Right lobe of liver (tissue), 6 donors: Measurements from ENCODE around the gene ACSBG1. TPM values are rescaled to one million over a fixed set of nuclear protein-coding genes. Genes with fewer than 3 reads are reported as not detected.

ENCODE experiments used
- ATAC-seq, 4 donors: fragments of 200-7000 bp; cut with Tn5 transposase; one replicate each; pipeline ENCODE4 v1.9.1; 2020; ENCODE audit warnings: mild to moderate bottlenecking in 4 of 4, moderate library complexity in 4 of 4
- DNase-seq, 3 donors: peaks; one replicate each; pipeline ENCODE4 v3.0.0-alpha.2; 2020
- H3K27ac ChIP-seq, 3 donors: fragments of 200-600 bp; one replicate each; pipeline ENCODE4 v1.8.0; 2022
- H3K27me3 ChIP-seq, 2 donors: fragments of 200-600 bp; one replicate each; pipeline ENCODE4 v1.8.0; 2022
- H3K36me3 ChIP-seq, 4 donors: fragments of 200-600 bp; sonication (generic) in 1 of 4; one replicate each; pipeline versions ENCODE4 v1.5.1 to v1.8.0; 2017 to 2022; ENCODE audit warnings: control low read depth in 1 of 4
- H3K4me1 ChIP-seq, 4 donors: fragments of 200-600 bp; sonication (generic) in 1 of 4; one replicate each; pipeline versions ENCODE4 v1.5.1 to v1.8.0; 2017 to 2022; ENCODE audit warnings: control low read depth in 1 of 4
- H3K4me3 ChIP-seq, 3 donors: fragments of 200-600 bp; one replicate each; pipeline ENCODE4 v1.8.0; 2022
- H3K9me3 ChIP-seq, 4 donors: fragments of 200-600 bp; sonication (generic) in 1 of 4; one replicate each; pipeline versions ENCODE4 v1.5.1 to v1.8.0; 2017 to 2022; ENCODE audit warnings: control low read depth in 1 of 4
- CTCF ChIP-seq, 4 donors: fragments of 200-600 bp in 3 of 4; fragments of 450-650 bp in 1 of 4; IDR thresholded peaks; one replicate each; pipeline versions ENCODE4 v1.5.1 to v1.8.0; 2016 to 2022; ENCODE audit warnings: antibody characterized with exemption in 4 of 4, mild to moderate bottlenecking in 2 of 4
- POLR2A ChIP-seq: fragments of 450-650 bp; IDR thresholded peaks from one replicate; pipeline ENCODE4 v1.6.1; 2017; ENCODE audit warnings: antibody characterized with exemption, mild to moderate bottlenecking
- WGBS: methylation state at CpG from one replicate; pipeline ENCODE4 v1.1.6; 2018; ENCODE audit warnings: low coverage, low lambda C conversion rate; ENCODE audit not compliant: insufficient coverage; ENCODE audit errors: missing lambda C conversion rate; 5-methylcytosine and 5-hydroxymethylcytosine counted together
- intact Hi-C, 2 donors: fragments of 100-400 bp; cut with DNase I; formaldehyde crosslinking; loops; one replicate each; pipeline versions ENCODE4 v1.11.2 to v1.14.1; 2022
- total RNA-seq, 6 experiments: library from RNA; depleted of rRNA in 2 of 6; stranded (reverse); fragments of >200 nt in 2 of 6; fragmentation: NEBNext Ultra II Directional in 3 of 6; extraction: Animal tissue kit (Norgen Biotek cat#: 25700) in 3 of 6; gene quantifications; one replicate each; pipeline versions ENCODE4 v1.1.0 to v1.2.4, GENCODE V29; 2016 to 2023
- donor health status: DM: no; HTN: yes; CAD: no.
- donor health status: DM: no; HTN: no; CAD: no.
- donor health status: DM: no; HTN: no; CAD: no.
- donor health status: DM: no; HTN: yes; CAD: no.
- donor health status: DM: no; HTN: yes; CAD: no.

Gene ACSBG1
- total RNA-seq, 6 experiments from 2014 or later = not detected

- no peaks in the 10 kb centered on the region for H3K27me3 ChIP-seq
- intact Hi-C loops = loop anchor here in 1 of 2 donors (5.0 kb wide), 2 partner anchors 46 to 116 kb away; no protein-coding TSS in a partner anchor
- H3K9me3 ChIP-seq = no peaks in the 10 kb centered on the region
- ATAC-seq (peak in 3 of 4 donors; percentile 25 to 45 (median 33)), DNase-seq (peak; percentile 38 to 64 (median 58))
- no peaks in the 10 kb centered on the region for H3K36me3 ChIP-seq
- H3K27ac ChIP-seq = no peak overlapping the region
- WGBS = 62% methylated on average over 2 of the region's 6 CpGs
- H3K4me1 ChIP-seq = no peaks in the 10 kb centered on the region
- H3K4me3 ChIP-seq = no peak overlapping the region
- TF ChIP-seq CTCF (IDR thresholded peaks at IDR 0.05) (no peak), POLR2A (no peak)
Observed at GRCh38 chr15:78243491-78243941, 9.2 kb upstream of the ACSBG1 start.

GRCh38 chr15:78243058-78243457 lies 8.7 kb upstream of the ACSBG1 start:
- intact Hi-C loops = loop anchor here in 1 of 2 donors (5.0 kb wide), 2 partner anchors 46 to 116 kb away; no protein-coding TSS in a partner anchor
- no peaks in the 10 kb centered on the region for H3K27me3 ChIP-seq
- no peak for ATAC-seq
- 18% methylated on average over 1 of the region's 6 CpGs for WGBS
- no peaks in the 10 kb centered on the region for H3K4me1 ChIP-seq
- H3K36me3 ChIP-seq = no peaks in the 10 kb centered on the region
- no peaks in the 10 kb centered on the region for H3K9me3 ChIP-seq
- no peak overlapping the region for H3K27ac ChIP-seq
- TF ChIP-seq CTCF (IDR thresholded peaks at IDR 0.05) = no peak
- TF ChIP-seq POLR2A = no peak
- DNase-seq = peak in 1 of 3 donors; percentile 23
- no peak overlapping the region for H3K4me3 ChIP-seq

- ATAC-seq = peak; percentile 33 to 69 (median 57)
Observed at GRCh38 chr15:78242128-78242527, 7.8 kb upstream of the ACSBG1 start.

GRCh38 chr15:78241017-78241416 lies 6.7 kb upstream of the ACSBG1 start:
- DNase-seq = peak; percentile 87 to 89 (median 88)
- no peak overlapping the region for H3K27ac ChIP-seq
- no peaks in the 10 kb centered on the region for H3K9me3 ChIP-seq
- TF ChIP-seq POLR2A = no peak
- peak; percentile 84 to 92 (median 90) for TF ChIP-seq CTCF (IDR thresholded peaks at IDR 0.05)
- no peaks in the 10 kb centered on the region for H3K4me1 ChIP-seq
- ATAC-seq = peak; percentile 98 to 99 (median 98)
- H3K36me3 ChIP-seq = no peaks in the 10 kb centered on the region
- intact Hi-C loops = loop anchor here in 1 of 2 donors (5.0 kb wide), 2 partner anchors 44 to 114 kb away; no protein-coding TSS in a partner anchor
- 0% methylated on average over 10 of the region's 12 CpGs for WGBS
- H3K27me3 ChIP-seq = no peaks in the 10 kb centered on the region
- H3K4me3 ChIP-seq = no peak overlapping the region

More at GRCh38 chr15:78242128-78242527, 7.8 kb upstream of the ACSBG1 start:
- no peaks in the 10 kb centered on the region for H3K4me1 ChIP-seq
- H3K36me3 ChIP-seq = no peaks in the 10 kb centered on the region
- WGBS = 40% methylated on average over 2 of the region's 5 CpGs
- no peak for TF ChIP-seq POLR2A
- TF ChIP-seq CTCF (IDR thresholded peaks at IDR 0.05) = peak in 3 of 4 donors; percentile 22 to 36 (median 29)
- no peak for DNase-seq
- no peaks in the 10 kb centered on the region for H3K27me3 ChIP-seq
- intact Hi-C loops = loop anchor here in 1 of 2 donors (5.0 kb wide), 2 partner anchors 45 to 115 kb away; no protein-coding TSS in a partner anchor
- no peak overlapping the region for H3K27ac ChIP-seq
- H3K4me3 ChIP-seq = no peak overlapping the region
- H3K9me3 ChIP-seq = no peaks in the 10 kb centered on the region
